GM23338 (cell line): Measurements from ENCODE around the gene RPS6KC1.

Source experiments
- CREB1 ChIP-seq: fragments of 250-450 bp; sonication (Bioruptor Pico); IDR thresholded peaks from 2 replicates; pipeline ENCODE4 v1.5.0; 2020; ENCODE audit warnings: low read depth, mild to moderate bottlenecking, moderate library complexity
- CTCF ChIP-seq, 2 experiments: fragments of 200-600 bp in 1 of 2; sonication (generic) in 1 of 2; conservative IDR thresholded peaks; 2 replicates each; pipeline versions ENCODE4 v1.5.1 to v1.6.1; 2016 to 2017; ENCODE audit warnings: antibody characterized with exemption in 2 of 2, low read depth in 2 of 2, mild to moderate bottlenecking in 2 of 2, moderate library complexity in 1 of 2
- EZH2 ChIP-seq: fragments of 200-600 bp; sonication (generic); IDR thresholded peaks from one replicate; pipeline ENCODE4 v1.8.0; 2017; ENCODE audit warnings: antibody characterized with exemption, mild to moderate bottlenecking, low read depth; ENCODE audit not compliant: unreplicated experiment
- EZH2phosphoT487 ChIP-seq: fragments of 200-600 bp; sonication (generic); IDR thresholded peaks from one replicate; pipeline ENCODE4 v1.8.1; 2018; ENCODE audit warnings: antibody characterized with exemption; ENCODE audit not compliant: unreplicated experiment
- JUNB ChIP-seq: IDR thresholded peaks from one replicate; pipeline ENCODE4 v1.6.1; 2016; ENCODE audit warnings: antibody characterized with exemption; ENCODE audit not compliant: unreplicated experiment
- POLR2AphosphoS5 ChIP-seq: IDR thresholded peaks from 2 replicates; pipeline ENCODE4 v1.6.1; 2016; ENCODE audit warnings: antibody characterized with exemption, low read depth
- ZNF331 ChIP-seq: fragments of 250-450 bp; sonication (Bioruptor Pico); IDR thresholded peaks from 2 replicates; pipeline ENCODE4 v1.5.0; 2020; ENCODE audit warnings: low read depth, mild to moderate bottlenecking, moderate library complexity
- TF ChIP-seq, protein P1 (sequence below): IDR thresholded peaks from one replicate; pipeline ENCODE4 v1.6.1; 2018; ENCODE audit warnings: antibody characterized with exemption; ENCODE audit not compliant: unreplicated experiment

GRCh38 chr1:213242883-213243282 lies 191.8 kb downstream of the RPS6KC1 start:
- TF ChIP-seq CTCF (conservative IDR thresholded peaks at IDR 0.05; ENCODE audit: low read depth in 2 of 2) (no peak), POLR2AphosphoS5 (no peak), ZNF331 (CRISPR knock-in tag) (no peak), JUNB (no peak), EZH2 (no peak), CREB1 (CRISPR knock-in tag) (no peak), EZH2phosphoT487 (no peak)
- TF ChIP-seq, protein P1, sequence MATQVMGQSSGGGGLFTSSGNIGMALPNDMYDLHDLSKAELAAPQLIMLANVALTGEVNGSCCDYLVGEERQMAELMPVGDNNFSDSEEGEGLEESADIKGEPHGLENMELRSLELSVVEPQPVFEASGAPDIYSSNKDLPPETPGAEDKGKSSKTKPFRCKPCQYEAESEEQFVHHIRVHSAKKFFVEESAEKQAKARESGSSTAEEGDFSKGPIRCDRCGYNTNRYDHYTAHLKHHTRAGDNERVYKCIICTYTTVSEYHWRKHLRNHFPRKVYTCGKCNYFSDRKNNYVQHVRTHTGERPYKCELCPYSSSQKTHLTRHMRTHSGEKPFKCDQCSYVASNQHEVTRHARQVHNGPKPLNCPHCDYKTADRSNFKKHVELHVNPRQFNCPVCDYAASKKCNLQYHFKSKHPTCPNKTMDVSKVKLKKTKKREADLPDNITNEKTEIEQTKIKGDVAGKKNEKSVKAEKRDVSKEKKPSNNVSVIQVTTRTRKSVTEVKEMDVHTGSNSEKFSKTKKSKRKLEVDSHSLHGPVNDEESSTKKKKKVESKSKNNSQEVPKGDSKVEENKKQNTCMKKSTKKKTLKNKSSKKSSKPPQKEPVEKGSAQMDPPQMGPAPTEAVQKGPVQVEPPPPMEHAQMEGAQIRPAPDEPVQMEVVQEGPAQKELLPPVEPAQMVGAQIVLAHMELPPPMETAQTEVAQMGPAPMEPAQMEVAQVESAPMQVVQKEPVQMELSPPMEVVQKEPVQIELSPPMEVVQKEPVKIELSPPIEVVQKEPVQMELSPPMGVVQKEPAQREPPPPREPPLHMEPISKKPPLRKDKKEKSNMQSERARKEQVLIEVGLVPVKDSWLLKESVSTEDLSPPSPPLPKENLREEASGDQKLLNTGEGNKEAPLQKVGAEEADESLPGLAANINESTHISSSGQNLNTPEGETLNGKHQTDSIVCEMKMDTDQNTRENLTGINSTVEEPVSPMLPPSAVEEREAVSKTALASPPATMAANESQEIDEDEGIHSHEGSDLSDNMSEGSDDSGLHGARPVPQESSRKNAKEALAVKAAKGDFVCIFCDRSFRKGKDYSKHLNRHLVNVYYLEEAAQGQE = no peak
